Liver (tissue), 9 donors: ENCODE results near the gene ERMN. TPM values are rescaled to one million over a fixed set of nuclear protein-coding genes. Genes with fewer than 3 reads are reported as not detected.
A peak's percentile ranks its signal among the peaks of the same experiment; 100 is the strongest.

Experiments
- DNase-seq: peaks from one replicate; pipeline ENCODE4 v3.0.0-alpha.2; 2017; ENCODE audit warnings: low spot score
- H3K27ac ChIP-seq, 2 donors: one replicate each; pipeline ENCODE4 v1.7.0; 2013; ENCODE audit warnings: inconsistent platforms in 2 of 2, low read length in 2 of 2, control low read depth in 1 of 2, low read depth in 1 of 2, mild to moderate bottlenecking in 1 of 2
- H3K27me3 ChIP-seq, 4 donors: one replicate each; pipeline versions ENCODE4 v1.6.1 to v1.7.0; 2013; ENCODE audit warnings: low read length in 3 of 4, inconsistent platforms in 1 of 4, mild to moderate bottlenecking in 1 of 4, moderate library complexity in 1 of 4; ENCODE audit not compliant: control insufficient read depth in 4 of 4, insufficient read depth in 4 of 4
- H3K36me3 ChIP-seq, 4 donors: one replicate each; pipeline versions ENCODE4 v1.6.1 to v1.7.0; 2013; ENCODE audit warnings: low read length in 3 of 4, mild to moderate bottlenecking in 3 of 4, low read depth in 1 of 4, moderate library complexity in 1 of 4; ENCODE audit not compliant: control insufficient read depth in 4 of 4, insufficient read depth in 3 of 4
- H3K4me1 ChIP-seq, 4 donors: one replicate each; pipeline versions ENCODE4 v1.6.1 to v1.7.0; 2013; ENCODE audit warnings: low read length in 3 of 4, mild to moderate bottlenecking in 3 of 4, moderate library complexity in 1 of 4; ENCODE audit not compliant: control insufficient read depth in 4 of 4, insufficient read depth in 4 of 4
- H3K4me3 ChIP-seq, 3 donors: one replicate each; pipeline versions ENCODE4 v1.6.1 to v1.7.0; 2013; ENCODE audit warnings: low read length in 3 of 3, control low read depth in 1 of 3, low read depth in 1 of 3, mild to moderate bottlenecking in 1 of 3
- H3K9ac ChIP-seq, 2 donors: one replicate each; pipeline ENCODE4 v1.7.0; 2013; ENCODE audit warnings: low read length in 2 of 2, mild to moderate bottlenecking in 2 of 2, moderate library complexity in 2 of 2, control low read depth in 1 of 2, low read depth in 1 of 2
- H3K9me3 ChIP-seq, 4 donors: one replicate each; pipeline versions ENCODE4 v1.6.1 to v1.7.0; 2013; ENCODE audit warnings: low read length in 3 of 4; ENCODE audit not compliant: control insufficient read depth in 4 of 4
- EGR1 ChIP-seq, 2 donors: IDR thresholded peaks; 2 replicates each; pipeline ENCODE4 v1.6.1; 2016 to 2018; ENCODE audit warnings: antibody characterized with exemption in 2 of 2, low read depth in 2 of 2
- FOXA1 ChIP-seq: IDR thresholded peaks from 2 replicates; pipeline ENCODE4 v1.6.1; 2016; ENCODE audit warnings: antibody characterized with exemption
- FOXA2 ChIP-seq: IDR thresholded peaks from 2 replicates; pipeline ENCODE4 v1.6.1; 2016; ENCODE audit warnings: antibody characterized with exemption
- GABPA ChIP-seq, 2 donors: IDR thresholded peaks in 1 of 2; conservative IDR thresholded peaks in 1 of 2; 2 replicates each; pipeline ENCODE4 v1.6.1; 2016; ENCODE audit warnings: antibody characterized with exemption in 2 of 2, mild to moderate bottlenecking in 1 of 2, moderate library complexity in 1 of 2
- HNF4A ChIP-seq, 2 donors: conservative IDR thresholded peaks; 2 replicates each; pipeline ENCODE4 v1.6.1; 2016; ENCODE audit warnings: antibody characterized with exemption in 2 of 2, mild to moderate bottlenecking in 2 of 2
- HNF4G ChIP-seq: IDR thresholded peaks from 2 replicates; pipeline ENCODE4 v1.6.1; 2016; ENCODE audit warnings: antibody characterized with exemption
- RAD21 ChIP-seq, 2 donors: IDR thresholded peaks; 2 replicates each; pipeline ENCODE4 v1.6.1; 2016; ENCODE audit warnings: antibody characterized with exemption in 2 of 2, mild to moderate bottlenecking in 2 of 2
- TAF1 ChIP-seq: conservative IDR thresholded peaks from 2 replicates; pipeline ENCODE4 v1.6.1; 2016; ENCODE audit warnings: antibody characterized with exemption, mild to moderate bottlenecking
- YY1 ChIP-seq: IDR thresholded peaks from 2 replicates; pipeline ENCODE4 v1.6.1; 2016; ENCODE audit warnings: antibody characterized with exemption, mild to moderate bottlenecking
- WGBS: extraction: QIAGEN DNeasy Blood & Tissue Kit; methylation state at CpG from one replicate; pipeline ENCODE4 v1.1.7; 2013; 5-methylcytosine and 5-hydroxymethylcytosine counted together
- polyA plus RNA-seq, 2 donors: library from polyadenylated mRNA; stranded (reverse) in 1 of 2; unstranded in 1 of 2; fragments of 200-250 nt in 1 of 2; fragments of >200 nt in 1 of 2; fragmentation: Nextera tagmentation in 1 of 2; extraction: Ambion mirVana in 1 of 2; gene quantifications; one replicate each; pipeline versions ENCODE4 v1.2.1 to v1.2.3, GENCODE V29; 2013 to 2015
- total RNA-seq, 2 donors: library from RNA; depleted of rRNA; stranded (reverse); fragments of >200 nt; gene quantifications; one replicate each; pipeline ENCODE4 v1.2.3, GENCODE V29; 2014
- TF ChIP-seq, protein P1 (sequence below): IDR thresholded peaks from 2 replicates; pipeline ENCODE4 v1.6.1; 2016; ENCODE audit warnings: antibody characterized with exemption, mild to moderate bottlenecking
- TF ChIP-seq, protein P2 (sequence below): fragments of 150-350 bp; IDR thresholded peaks from 2 replicates; pipeline ENCODE4 v1.5.1; 2017; ENCODE audit warnings: improper control_type of control experiment, low read depth, low read length; ENCODE audit not compliant: missing input control
- donor health status: healthy.
- donor health status: healthy.
- donor health status: healthy.
- donor health status: healthy.
- donor health status: healthy.

Gene ERMN
- total and polyA plus RNA-seq, 4 donors: 0.05 to 0.08 TPM; not detected in 2

DNA sequence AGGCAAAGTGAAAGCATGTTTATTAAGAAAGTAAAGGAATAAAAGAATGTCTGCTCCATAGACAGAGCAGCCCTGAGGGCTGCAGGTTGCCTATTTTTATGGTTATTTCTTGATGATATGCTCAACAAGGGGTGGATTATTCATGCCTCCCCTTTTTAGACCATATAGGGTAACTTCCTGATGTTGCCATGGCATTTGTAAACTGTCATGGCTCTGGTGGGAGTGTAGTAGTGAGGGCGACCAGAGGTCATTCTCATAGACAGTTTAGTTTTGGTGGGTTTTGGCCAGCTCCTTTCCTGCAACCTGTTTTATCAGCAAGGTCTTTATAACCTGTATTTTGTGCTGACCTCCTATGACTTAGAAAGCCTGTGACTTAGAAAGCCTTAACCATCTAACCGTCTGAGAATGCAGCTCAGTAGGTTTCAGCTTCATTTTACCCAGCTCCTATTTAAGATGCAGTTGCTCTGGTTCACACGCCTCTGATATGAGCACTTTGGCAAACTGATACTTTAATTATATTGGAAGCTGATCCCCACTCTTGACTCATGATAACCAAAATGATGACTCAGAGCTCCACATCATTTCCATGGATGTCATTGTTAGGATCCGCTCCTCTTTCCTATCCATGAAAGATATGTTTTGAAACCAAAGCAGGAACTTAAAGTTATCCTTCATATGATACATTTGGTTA is 14.5 kb upstream of the ERMN start:
- Histone ChIP-seq H3K9me3 (peaks cover 0 to 5% (median 3%) of the 10 kb centered on the region in 4 donors), H3K36me3 (no peaks in the 10 kb centered on the region), H3K27ac (no peak overlapping the region), H3K4me1 (no peaks in the 10 kb centered on the region), H3K4me3 (no peak overlapping the region), H3K27me3 (no peaks in the 10 kb centered on the region), H3K9ac (no peak overlapping the region)
- WGBS: 90% methylated on average over 4 of the region's 4 CpGs
- DNase-seq: no peak
- TF ChIP-seq, protein P1, sequence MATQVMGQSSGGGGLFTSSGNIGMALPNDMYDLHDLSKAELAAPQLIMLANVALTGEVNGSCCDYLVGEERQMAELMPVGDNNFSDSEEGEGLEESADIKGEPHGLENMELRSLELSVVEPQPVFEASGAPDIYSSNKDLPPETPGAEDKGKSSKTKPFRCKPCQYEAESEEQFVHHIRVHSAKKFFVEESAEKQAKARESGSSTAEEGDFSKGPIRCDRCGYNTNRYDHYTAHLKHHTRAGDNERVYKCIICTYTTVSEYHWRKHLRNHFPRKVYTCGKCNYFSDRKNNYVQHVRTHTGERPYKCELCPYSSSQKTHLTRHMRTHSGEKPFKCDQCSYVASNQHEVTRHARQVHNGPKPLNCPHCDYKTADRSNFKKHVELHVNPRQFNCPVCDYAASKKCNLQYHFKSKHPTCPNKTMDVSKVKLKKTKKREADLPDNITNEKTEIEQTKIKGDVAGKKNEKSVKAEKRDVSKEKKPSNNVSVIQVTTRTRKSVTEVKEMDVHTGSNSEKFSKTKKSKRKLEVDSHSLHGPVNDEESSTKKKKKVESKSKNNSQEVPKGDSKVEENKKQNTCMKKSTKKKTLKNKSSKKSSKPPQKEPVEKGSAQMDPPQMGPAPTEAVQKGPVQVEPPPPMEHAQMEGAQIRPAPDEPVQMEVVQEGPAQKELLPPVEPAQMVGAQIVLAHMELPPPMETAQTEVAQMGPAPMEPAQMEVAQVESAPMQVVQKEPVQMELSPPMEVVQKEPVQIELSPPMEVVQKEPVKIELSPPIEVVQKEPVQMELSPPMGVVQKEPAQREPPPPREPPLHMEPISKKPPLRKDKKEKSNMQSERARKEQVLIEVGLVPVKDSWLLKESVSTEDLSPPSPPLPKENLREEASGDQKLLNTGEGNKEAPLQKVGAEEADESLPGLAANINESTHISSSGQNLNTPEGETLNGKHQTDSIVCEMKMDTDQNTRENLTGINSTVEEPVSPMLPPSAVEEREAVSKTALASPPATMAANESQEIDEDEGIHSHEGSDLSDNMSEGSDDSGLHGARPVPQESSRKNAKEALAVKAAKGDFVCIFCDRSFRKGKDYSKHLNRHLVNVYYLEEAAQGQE: no peak
- no peak for TF ChIP-seq FOXA2
- TF ChIP-seq TAF1: no peak
- TF ChIP-seq GABPA (IDR thresholded peaks at IDR 0.05 in 1 of 2, conservative IDR thresholded peaks at IDR 0.05 in 1 of 2): no peak
- no peak for TF ChIP-seq EGR1 (IDR thresholded peaks at IDR 0.05; ENCODE audit: low read depth in 2 of 2)

DNA sequence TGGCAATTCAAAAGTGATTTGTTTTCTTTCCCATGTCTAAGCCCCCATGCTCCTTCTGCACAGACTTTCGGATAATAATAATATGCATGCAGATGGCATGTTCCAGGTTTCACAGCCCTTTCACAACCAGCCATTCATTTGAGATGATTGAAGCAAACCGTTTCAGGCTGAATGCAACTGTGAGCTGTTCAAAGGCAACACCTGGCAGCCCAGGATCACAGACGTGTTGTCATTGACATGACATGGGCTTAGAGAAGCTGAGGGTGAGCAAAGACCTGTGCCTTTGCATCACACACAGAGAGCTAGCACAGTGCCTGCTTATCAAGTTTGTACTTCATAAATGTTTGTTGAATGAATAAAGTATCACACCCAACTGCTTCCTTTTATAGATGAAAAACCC is 12.4 kb upstream of the ERMN start:
- no peak overlapping the region for H3K4me3 ChIP-seq
- DNase-seq: no peak
- H3K27me3 ChIP-seq: no peaks in the 10 kb centered on the region
- no peak overlapping the region for H3K9ac ChIP-seq
- H3K4me1 ChIP-seq: no peaks in the 10 kb centered on the region
- TF ChIP-seq YY1: no peak
- TF ChIP-seq FOXA1: no peak
- H3K9me3 ChIP-seq: peaks cover 0 to 3% (median 2%) of the 10 kb centered on the region in 4 donors
- H3K27ac ChIP-seq: no peak overlapping the region
- 73% methylated on average over 3 of the region's 3 CpGs for WGBS
- H3K36me3 ChIP-seq: no peaks in the 10 kb centered on the region

GRCh38 chr2:157336137-157337010 is 10.8 kb upstream of the ERMN start:
- Histone ChIP-seq H3K36me3 (no peaks in the 10 kb centered on the region), H3K27me3 (no peaks in the 10 kb centered on the region), H3K4me3 (no peak overlapping the region), H3K9ac (no peak overlapping the region), H3K4me1 (no peaks in the 10 kb centered on the region), H3K27ac (no peak overlapping the region), H3K9me3 (no peaks in the 10 kb centered on the region)
- TF ChIP-seq HNF4G: no peak
- peak in 1 of 2 donors; percentile 13 for TF ChIP-seq HNF4A (conservative IDR thresholded peaks at IDR 0.05)
- peak; percentile 68 to 75 for TF ChIP-seq RAD21 (IDR thresholded peaks at IDR 0.05)
- TF ChIP-seq, protein P2, sequence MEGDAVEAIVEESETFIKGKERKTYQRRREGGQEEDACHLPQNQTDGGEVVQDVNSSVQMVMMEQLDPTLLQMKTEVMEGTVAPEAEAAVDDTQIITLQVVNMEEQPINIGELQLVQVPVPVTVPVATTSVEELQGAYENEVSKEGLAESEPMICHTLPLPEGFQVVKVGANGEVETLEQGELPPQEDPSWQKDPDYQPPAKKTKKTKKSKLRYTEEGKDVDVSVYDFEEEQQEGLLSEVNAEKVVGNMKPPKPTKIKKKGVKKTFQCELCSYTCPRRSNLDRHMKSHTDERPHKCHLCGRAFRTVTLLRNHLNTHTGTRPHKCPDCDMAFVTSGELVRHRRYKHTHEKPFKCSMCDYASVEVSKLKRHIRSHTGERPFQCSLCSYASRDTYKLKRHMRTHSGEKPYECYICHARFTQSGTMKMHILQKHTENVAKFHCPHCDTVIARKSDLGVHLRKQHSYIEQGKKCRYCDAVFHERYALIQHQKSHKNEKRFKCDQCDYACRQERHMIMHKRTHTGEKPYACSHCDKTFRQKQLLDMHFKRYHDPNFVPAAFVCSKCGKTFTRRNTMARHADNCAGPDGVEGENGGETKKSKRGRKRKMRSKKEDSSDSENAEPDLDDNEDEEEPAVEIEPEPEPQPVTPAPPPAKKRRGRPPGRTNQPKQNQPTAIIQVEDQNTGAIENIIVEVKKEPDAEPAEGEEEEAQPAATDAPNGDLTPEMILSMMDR: peak; percentile 50
- WGBS: 33% methylated on average over 8 of the region's 8 CpGs
- peak; percentile 38 for DNase-seq
